Activated CD8-positive, alpha-beta memory T cell treated with anti-CD3 and anti-CD28 coated beads, Interleukin-2, amount 50 U/mL, for 24 hours (primary cell): Measurements from ENCODE around the gene PALS1.
"Not testable (repeated sequence)": the region's sequence is repeated elsewhere in the genome, so short reads cannot be mapped to it uniquely, and the experiment has no call there.

Experiments
- DNase-seq: peaks from one replicate; pipeline ENCODE4 v3.0.0-alpha.2; 2020; ENCODE audit errors: extremely low read depth

The PALS1 gene

DNA sequence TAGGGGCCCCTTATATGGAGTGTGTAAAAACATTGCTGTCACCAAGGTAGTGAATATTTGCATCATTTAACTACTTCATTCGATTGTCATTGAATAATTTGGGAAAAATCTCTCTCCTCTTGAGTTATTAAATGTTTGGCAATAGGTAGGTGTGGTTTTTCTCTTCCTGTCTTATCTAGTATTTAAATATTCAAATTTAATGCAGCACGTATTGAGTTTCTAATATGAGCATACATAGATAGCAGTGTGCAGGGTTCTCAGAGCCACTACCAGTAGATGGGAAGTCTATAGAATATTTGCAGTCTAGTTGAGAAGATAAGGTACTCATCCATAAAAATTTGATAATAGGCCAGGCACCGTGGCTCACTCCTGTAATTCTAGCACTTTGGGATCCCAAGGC lies 16.7 kb downstream of the PALS1 start:
- DNase-seq: no peak

DNA sequence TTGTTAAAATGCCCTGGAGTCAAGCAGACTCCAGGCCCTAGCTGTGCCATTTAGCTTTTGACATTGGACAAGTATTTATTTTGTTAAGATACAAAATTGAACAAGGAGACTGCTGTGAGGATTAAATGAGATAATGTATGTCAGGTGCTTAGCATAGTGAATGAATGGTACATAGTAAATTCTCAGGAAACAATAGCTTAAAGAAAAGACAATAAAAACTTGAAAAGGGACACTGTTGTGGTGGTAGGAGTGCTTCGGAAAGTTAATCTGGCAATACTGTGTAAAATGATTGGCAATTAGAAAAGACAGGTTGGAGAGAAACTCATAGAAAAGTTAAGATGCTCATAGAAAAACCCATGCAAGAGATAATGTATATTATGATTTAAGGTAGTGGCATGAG lies 19.7 kb downstream of the PALS1 start:
- no peak for DNase-seq

DNA sequence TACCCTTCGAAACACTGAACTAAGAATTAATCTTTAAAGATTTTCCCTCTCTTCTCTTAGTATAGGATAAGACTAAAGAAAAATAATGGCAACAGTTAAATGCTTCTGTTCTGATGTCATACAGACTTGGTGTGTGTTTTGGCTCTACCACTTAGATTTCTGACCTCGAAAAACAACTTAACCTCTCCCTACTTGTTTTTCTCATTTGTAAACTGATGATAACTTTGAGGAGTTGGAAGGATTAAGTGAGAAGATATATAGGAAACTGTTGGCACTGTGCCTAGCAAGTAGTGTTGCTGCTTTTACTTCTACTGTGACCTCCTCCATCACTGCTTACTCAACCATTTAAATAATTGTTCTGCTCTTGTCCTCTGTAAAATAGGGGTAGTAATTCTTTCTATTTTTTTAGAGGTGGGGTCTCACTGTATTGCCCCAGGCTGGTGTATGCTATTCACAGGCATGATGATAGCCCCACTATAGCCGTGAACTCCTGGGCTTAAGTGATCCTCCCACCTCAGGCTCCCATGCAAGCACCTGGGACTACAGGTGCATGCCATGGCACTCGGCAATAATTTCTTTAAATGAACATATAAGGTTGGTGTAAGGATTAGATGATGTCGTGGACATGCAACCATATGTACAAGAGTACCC lies 22.4 kb downstream of the PALS1 start:
- no peak for DNase-seq

DNA sequence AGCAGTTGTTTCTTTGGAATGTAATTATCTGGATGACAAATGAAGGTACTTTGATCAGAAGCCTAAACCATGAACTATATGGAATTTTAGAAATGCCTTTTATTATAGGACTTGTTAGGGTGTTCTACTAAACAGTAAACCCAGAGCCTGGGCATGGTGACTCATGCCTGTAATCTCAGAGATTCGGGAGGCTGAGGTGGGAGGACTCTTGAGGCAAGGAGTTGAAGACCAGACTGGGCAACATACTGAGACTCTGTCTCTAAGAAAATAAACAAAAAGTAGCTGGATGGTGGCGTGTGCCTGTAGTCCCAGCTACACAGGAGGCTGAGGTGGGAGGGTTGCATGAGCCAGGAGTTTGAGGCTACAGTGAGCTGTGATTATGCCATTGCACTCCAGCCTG lies 23.9 kb downstream of the PALS1 start:
- no peak for DNase-seq

DNA sequence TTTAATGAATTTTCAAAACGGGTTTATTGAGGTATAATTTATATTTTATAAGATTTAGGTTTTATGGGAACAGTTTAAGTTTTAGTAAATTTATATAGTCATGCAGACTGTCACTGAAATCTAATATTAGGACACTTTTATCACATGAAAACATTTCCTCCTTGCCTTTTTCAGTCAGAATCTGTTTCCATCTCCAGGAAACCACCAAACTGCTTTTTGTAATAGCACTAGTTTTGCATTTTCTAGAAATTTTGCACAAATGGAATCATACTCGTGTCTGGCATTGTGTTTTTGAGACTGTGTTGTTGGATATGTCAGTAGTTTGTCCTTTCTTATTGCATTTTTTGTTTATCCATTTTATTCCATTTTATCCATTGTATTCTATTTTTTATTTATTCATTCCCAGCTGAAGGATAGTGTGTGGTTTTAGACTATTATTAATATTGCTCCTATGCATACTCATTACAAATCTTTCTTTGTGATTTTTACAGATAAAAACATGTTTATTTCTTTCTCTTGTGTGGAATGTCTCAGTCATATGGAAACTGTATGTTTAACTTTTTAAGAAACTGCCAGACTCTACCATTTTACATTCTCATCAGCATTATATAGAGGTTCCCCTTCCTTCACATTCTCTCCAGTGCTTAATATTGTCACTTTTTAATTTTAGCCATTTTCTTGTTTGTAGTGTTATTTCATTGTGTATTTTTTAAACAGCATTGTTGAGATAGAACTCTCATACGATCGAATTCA lies 26.5 kb downstream of the PALS1 start:
- DNase-seq: no peak

DNA sequence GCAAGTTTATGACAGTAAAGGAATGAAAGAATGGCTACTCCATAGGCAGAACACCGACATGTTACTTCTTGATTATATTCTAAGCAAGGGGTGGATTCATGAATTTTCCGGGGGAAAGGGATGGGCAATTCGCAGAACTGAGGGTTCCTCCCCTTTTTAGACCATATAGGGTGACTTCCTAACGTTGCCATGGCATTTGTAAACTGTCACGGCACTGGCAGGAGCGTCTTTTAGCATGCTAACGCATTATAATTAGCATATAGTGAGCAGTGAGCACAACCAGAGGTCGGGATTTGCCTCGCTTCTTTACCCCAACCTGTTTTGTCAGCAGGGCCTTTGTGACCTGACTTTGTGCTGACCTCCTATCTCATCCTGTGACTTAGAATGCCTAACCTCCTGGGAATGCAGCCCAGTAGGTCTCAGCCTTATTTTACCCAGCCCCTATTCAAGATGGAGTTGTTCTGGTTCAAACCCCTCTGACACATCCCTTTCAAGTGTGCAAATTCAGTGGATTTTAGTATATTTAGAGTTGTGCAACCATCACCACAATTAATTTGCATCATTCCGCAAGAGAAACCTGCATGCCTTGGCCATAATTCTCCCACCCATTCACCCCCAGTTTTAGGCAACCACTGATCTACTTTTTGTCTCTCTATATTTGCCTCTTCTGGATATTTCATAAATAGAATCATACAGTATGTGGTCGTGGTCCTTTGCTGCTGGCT lies 27.4 kb downstream of the PALS1 start:
- DNase-seq: no peak

DNA sequence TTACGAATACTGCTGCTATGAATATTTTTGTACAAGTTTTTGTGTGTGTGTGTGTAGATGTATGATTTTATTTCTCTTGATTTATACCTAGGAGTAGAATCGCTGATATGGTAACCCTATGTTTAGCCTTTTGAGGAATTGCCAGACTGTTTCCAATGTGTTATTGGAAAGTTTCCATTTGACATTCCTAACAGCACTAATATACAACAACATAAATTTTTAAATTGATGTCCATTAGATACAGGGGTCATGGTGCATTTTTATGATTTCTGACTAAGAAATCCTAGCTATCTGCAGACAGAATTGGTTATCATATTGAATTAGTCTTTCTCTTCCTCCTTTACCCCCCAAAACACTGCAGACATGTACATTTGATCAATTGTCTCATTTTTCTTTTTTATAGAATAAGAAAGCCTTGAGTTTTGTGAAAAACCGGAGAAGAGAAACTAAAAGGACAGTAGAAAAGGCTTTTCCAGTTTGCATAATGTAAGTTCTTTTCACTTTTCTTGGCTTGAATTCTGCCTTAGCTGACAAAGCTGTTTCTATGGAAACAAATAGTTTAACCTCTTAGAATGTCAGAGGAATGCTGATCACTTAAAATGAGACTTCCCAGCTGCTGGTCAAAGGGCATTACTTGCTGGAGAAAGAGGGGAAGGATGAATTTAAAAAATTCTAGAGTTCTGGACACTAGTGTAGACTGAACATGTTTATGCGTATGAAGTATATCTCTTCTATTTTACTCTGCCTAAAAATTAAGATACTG lies 28.2 kb downstream of the PALS1 start:
- no peak for DNase-seq

DNA sequence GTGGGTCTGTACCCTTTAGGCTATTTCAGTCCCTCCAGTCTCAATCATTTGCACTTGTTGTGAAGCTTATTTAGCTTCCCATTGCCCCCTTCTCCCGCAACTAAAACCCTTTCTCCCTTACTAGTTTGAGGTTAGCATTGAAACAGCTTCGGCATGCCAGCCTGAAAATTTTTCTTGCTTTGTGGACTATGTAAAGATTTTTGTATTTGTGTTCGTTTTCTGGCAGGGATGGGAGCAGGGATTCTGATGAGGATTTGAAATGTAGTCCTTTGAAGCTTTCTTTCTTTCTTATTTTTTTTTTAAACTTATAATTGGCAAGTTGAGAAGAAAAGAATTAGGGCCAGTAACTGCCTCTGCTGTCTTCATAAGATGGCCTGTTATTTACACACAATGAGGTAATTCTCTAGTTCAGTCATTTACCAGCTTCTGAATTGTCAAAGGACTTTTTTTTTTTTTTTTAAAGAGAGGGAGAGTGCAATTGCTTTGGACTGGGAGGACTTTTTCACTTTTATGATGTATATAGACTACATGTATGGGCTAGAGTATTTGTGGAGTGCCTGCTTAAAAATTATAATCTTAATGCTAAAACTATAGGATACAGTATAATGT lies 29.0 kb downstream of the PALS1 start:
- no peak for DNase-seq

DNA sequence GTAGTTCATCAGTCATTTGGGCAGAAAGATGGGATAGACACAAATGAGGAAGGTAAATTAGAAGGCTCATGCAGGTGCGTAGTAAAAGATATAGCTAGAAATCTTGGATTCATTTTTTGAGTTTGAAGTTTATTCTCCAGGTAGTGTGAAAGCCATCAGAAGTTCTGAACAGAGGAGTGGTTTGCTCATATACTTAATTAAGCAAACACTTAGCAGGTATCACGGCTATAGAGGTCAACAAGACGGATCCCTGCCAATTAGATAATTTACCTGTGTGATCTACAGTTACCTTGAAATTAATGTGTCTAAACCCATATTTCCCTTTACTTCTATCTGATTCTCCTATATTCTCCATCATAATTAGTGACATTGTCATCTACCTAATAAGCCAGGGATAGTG lies 29.7 kb downstream of the PALS1 start:
- no peak for DNase-seq

DNA sequence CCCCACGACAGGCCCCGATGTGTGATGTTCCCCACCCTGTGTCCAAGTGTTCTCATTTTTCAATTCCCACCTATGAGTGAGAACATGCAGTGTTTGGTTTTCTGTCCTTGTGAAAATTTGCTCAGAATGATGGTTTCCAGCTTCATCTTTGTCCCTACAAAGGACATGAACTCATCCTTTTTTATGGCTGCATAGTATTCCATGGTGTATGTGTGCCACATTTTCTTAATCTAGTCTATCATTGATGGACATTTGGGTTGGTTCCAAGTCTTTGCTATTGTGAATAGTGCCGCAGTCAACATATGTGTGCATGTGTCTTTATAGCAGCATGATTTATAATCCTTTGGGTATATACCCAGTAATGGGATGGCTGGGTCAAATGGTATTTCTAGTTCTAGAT lies 32.0 kb downstream of the PALS1 start:
- DNase-seq: not testable (repeated sequence)

DNA sequence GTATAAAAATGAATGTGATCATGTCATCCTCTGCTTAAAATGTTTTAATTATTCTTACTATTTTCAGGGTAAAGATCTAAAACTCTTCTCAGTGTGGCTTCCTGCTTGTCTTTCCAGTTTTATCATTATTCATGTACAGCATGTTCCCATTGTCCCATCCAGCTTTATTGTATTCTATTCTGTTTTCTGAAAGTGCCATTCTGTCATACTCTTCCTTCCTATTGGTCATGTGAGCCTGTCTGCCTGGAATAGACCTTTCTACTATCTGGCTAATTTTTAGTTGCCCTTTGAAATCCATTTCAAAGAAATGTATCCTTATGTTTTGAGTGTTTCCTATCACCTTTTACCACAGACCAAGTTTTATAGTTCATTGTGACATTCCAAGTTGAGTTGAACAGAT lies 34.9 kb downstream of the PALS1 start:
- DNase-seq: no peak

DNA sequence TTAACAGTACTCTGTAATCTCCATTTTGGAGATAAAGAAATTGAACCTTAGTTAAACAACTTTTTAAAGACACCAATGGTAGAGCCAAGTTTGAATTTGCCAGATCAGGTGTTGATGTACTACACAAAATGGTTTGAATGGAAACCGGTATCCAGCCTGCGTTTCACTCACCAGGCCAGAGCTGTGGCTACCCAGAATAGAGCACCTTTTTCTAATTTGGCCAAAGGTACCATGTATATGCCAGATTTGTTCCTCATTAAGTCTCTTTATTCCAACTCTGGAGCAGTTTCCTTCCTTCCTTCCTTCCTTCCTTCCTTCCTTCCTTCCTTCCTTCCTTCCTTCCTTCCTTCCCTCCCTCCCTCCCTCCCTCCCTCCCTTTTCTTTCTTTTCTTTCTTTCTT lies 39.3 kb downstream of the PALS1 start:
- DNase-seq: no peak

DNA sequence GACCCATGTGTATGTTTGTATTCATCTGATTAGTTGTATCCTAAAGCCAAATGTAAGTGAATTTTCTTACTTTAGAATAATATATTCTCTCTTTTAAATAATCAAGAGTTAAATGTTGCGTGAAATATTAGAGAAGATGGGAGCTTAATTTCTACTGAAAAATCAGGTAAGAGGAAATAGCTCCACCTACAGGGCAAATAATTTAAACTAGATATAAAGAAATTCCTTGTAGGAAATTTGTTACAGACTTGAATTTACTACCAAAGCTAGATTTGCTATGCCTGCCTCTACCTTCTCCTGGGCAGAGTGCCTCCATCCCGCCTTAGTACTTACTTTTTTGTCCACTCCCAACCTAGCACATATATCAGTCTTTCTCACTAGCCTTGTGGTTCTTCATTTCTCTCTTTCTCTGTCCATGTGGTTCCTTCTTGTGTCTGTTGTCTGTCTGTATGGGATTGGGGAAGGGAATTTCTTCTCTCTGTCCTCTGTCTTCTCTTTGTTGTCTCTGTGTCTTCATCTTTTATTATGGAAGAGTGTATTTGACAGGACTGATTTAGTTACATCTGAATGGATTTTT lies 44.7 kb downstream of the PALS1 start:
- DNase-seq: no peak
